Brain pericyte (primary cell): Measurements from ENCODE around the gene APBA2.
"Not testable (repeated sequence)": the region's sequence is repeated elsewhere in the genome, so short reads cannot be mapped to it uniquely, and the experiment has no call there.

Experiments
- DNase-seq: peaks from one replicate; pipeline ENCODE4 v3.0.0-alpha.2; 2012; ENCODE audit warnings: low read depth, low spot score

APBA2 gene

DNA sequence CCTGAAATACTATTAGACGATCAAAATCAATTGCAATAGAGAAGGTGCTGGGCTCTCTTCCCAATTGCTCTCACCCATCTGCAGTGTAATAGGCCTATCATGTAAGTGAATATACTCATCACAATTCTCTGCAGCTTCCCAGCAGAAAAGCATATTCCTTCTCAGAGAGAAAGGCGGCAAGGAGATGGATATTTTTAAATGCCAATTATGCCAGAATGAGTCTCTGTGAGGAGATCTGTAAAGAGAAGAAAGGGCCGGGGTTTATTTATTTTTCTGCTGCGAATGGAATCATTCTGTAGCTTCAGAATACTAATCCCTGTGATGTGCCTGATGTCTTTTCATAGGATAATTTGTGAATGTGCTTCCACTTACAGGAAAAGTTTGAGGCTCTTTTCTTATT lies 112.0 kb downstream of the APBA2 start:
- DNase-seq: no peak

DNA sequence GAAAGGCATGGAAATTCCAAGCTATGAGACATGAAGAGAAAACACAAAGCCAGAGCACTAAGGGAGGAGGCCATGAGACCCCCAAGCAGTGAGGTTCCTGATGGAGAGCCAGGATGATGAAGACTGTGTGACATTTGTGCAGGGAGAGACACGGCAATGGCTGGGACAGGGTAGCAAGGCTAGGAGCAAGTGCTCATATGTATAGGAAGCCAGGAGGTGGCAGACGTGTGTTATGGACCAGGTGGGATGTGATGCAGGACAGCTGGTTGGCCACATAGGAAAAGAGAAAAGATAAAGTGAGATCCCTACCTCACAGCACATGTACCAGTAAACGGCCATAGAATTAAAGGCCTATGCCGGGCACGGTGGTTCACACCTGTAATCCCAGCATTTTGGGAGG lies 112.7 kb downstream of the APBA2 start:
- DNase-seq: no peak

DNA sequence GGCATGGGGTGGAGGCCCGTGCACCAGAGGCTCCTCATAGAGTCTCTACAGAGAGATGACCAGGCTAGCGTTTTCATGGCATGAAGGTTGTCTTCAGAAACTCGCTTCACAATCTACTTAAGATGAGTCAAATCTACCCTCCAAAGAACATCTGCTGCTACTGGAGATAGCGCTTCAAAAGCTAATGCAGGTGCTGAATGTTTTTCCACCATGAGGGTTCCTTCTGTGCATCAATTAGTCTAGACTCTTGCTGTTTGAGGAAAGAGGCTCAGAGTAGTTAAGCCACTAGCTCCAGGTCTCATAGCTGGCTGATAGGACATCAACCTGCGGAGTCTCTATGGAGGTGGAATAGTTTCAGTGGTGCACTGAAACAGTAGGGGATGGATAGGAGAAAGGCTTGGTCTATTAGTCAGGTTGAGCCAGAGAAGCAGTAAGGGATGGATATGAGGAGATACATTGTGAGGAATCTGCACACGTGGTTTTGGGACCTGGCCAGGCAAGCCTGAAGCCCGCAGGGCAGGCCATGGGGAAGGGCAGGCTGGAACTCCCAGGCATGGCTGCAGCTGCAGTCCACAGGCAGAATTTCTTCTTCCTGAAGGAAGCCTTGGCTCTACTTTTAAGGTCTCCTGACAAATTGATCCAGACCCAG lies 117.5 kb downstream of the APBA2 start:
- no peak for DNase-seq

GRCh38 chr15:29003840-29004233 lies 118.1 kb downstream of the APBA2 start:
- no peak for DNase-seq

DNA sequence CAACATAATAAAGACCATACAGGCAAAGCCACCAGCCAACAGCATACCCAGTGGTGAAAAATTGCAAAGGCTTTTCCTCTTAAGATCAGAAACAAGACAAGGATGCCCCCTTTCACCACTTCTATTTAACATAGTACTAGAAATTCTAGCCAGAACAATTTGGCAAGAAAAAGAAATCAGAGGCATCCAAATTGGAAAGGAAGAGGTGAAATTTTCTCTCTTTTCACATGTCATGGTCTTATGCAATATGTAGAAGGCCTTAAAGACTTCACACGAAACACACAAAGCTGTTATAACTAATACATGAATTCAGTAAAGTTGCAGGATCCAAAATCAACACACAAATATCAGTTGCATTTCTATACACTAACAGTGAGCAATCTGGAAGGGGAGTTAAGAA lies 120.2 kb downstream of the APBA2 start:
- DNase-seq: no peak

DNA sequence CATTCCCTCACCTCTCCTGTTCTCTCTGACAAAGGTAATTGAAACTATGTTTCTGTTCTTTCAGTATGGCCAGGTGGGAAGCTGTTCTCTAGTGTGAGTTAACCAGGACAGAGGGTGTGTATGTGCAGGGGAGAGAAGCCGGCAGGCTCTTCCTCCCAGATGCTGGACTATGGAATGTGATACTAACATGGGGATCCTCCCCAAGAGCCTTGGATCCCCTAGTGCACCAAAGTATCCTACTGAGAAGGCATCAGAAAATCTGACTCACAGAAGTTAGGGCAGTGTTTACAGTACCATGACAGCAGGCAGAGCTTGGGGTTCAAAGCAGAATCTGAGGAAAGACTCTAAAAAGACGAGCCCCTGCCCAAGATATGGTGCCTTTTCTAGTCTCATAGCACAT lies 123.1 kb downstream of the APBA2 start:
- no peak for DNase-seq

DNA sequence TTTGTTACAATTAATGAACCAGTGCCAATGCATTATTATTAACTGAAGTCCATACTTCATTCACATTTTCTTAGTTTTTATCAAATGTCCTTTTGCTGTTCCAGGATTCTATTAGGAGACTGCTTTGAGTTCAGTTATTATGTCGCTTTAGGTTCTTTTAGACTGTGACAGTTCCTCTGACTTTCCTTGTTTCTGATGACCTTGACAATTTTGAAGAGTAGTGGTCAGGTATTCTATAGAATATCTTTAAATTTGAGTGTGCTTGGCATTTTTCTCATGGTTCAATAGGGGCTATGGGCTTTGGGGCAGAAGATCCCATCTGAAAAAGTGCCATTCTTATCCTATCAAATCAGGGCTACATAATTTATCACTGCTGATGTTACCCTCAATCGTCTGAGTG lies 126.3 kb downstream of the APBA2 start:
- DNase-seq: no peak

- no peak for DNase-seq
Observed at GRCh38 chr15:29014493-29014892, 128.7 kb downstream of the APBA2 start.

DNA sequence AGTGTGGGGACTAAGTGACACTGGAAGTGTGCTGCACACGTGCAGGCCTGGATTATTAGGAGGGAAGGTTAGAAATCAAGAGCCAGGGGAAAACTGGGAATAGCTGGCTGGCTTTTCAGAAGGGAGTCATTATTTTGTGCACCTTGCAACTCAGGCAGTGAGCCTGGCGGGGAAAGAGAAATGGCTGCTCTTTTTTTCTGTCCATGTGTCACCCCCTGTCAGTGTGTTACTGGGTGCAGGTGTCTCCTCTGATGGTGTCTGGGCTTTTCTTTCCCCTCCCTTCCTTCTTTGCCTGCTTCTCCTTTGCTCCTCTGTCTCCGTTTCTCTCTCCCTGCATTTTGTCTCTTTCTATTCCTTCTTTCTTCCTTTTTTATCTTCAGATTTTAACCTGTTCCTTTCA lies 130.7 kb downstream of the APBA2 start:
- no peak for DNase-seq

DNA sequence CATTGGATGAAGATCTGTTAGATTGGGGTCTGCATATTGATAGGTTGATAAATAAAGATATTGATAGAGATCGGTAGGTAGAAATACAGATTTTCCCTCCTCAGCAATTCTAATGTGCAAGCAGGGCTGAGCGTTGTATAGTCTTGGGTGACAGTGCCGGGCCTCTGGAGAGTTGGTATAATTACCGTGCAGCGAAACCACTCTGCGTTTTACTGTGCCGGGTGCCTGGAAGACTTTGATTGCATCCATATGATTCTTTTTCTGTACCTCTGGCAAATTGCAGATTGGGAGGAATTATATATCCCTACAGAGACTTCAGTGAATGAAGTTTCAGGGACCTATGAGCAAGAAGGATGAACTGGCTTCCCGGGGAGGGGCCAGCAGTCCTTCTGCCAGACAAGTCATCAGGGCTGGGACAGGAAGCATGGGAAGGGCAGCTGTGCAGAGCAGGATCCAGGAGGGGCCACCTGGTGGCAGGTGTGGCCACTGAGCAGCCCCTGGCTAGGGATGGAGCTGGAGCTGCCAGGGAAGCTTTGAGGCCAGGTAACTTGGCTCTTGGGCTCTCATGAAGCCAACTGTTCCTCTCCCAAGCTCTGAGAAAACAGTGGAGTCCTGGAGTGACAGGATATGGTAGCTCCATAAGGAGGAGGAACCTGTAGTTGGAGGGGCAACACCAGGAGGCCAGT lies 132.5 kb downstream of the APBA2 start:
- no peak for DNase-seq

DNA sequence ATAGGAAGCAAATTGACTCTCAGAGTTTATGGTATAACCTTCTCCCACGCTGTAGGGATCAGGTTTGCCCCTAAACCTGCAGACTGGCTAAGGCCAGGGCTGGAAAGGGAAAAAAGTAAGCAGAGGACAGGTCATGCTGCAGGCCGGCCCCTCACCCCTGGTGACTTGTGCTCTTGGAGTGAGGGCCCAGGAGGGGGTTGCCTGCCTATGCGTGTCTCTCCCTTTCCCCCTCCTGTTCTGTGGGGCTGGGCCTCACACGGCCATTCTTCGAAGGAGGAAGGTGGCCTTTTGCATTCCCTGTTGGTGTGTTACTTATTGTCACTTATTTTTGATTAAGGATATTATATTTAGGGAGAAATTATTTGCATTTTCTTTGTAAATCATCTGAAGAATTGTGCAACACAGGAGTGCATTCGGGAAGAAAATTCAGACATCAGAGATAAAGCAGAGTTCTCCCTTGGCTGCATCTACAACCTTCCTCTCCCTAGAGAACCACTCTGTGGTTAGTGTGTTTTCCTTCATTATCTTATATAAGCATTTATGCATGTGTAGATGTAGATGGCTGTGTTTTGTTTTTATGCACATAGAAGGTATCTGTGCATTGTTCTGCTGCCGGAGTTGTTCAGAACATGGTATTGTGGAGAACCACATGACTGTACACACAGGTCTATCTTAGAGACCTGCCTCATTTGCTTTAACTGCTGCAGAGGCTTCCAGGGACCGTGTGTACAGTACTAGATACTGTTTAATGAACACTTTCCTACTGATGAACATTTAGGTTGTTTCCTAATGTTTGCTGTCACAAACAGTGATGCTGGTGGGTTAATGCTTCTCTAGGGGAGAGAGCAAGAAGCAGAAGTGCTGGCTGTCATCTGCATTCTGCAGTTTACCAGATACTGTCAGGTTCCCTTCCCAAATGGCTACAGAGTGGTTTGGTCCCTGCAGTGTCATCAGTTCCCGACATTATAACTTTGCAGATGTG lies 133.5 kb downstream of the APBA2 start:
- no peak for DNase-seq

DNA sequence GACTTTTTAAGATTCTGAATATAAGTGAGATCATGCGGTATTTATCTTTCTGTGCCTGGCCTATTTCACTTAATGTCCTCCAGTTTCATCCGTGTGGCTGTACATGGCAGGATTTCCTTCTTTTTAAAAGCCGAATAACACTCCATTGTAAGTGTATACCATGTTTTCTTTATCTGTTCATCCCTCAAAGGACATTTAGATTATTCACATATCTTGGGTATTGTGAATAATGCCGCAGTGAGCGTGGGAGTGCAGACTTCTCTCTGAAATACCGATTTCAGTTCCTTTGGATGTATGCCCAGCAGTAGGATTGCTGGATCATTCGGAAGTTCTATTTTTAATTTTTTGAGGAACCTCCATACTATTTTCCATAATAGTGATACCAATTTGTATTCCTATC lies 136.1 kb downstream of the APBA2 start:
- DNase-seq: no peak

- no peak for DNase-seq
Observed at GRCh38 chr15:29024662-29025061, 138.9 kb downstream of the APBA2 start.

DNA sequence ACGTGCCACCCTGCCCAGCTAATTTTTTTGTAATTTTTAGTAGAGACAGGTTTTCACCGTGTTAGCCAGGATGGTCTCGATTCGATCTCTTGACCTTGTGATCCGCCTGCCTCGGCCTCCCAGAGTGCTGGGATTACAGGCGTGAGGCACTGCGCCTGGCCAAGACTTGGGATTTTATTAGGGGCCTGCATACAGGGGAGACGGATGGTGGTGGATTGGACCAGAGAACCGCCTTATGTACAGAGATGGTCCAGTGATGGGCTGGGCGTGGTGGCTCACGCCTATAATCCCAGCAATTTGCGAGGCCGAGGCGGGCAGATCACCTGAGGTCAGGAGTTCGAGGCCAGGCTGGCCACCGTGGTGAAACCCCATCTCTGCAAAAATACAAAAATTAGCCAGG lies 139.6 kb downstream of the APBA2 start:
- not testable (repeated sequence) for DNase-seq

GRCh38 chr15:29028158-29028557 lies 142.4 kb downstream of the APBA2 start:
- DNase-seq: not testable (repeated sequence)

GRCh38 chr15:29029651-29030195 lies 143.9 kb downstream of the APBA2 start:
- DNase-seq: no peak

- no peak for DNase-seq
Observed at GRCh38 chr15:29031502-29032228, 145.9 kb downstream of the APBA2 start.

GRCh38 chr15:29032229-29032625 lies 146.5 kb downstream of the APBA2 start:
- DNase-seq: no peak

DNA sequence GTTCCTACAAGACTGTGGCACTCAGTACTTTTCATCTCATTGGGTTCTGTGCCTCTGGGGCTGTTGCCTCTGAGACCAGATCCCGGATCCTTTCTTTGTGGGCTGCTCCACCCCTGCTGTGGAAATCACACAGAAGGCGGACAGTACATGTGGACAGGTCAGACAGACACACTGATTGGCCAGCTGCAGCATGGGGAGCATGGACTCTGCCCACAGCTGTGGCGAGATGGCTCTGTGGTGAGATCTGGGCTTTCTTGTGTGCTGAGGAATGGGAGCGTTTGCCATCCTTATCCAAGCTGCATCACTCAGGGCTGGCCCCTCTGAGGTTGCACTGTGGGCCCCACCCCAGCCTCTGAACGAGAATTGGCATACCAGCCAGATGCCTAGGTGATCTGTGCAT lies 147.0 kb downstream of the APBA2 start:
- no peak for DNase-seq

DNA sequence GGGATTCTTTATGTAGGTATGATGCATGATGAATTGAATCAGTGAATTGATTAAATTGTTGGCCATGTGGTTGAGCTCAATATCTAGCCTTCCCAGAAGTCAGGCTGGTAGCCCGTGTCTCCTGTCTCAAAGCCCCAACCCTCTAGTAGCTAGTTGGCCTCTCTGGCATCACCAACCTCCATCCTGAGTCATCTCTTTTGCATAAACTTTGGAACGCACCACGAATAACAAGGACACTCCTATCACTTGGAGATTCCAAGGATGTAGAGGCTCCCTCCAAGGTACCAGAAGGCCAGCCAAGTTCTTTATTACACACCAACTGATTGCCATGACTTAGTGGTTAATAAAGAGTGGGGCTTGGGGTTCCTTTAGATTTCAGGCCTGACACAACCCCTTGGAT lies 148.4 kb downstream of the APBA2 start:
- DNase-seq: no peak

DNA sequence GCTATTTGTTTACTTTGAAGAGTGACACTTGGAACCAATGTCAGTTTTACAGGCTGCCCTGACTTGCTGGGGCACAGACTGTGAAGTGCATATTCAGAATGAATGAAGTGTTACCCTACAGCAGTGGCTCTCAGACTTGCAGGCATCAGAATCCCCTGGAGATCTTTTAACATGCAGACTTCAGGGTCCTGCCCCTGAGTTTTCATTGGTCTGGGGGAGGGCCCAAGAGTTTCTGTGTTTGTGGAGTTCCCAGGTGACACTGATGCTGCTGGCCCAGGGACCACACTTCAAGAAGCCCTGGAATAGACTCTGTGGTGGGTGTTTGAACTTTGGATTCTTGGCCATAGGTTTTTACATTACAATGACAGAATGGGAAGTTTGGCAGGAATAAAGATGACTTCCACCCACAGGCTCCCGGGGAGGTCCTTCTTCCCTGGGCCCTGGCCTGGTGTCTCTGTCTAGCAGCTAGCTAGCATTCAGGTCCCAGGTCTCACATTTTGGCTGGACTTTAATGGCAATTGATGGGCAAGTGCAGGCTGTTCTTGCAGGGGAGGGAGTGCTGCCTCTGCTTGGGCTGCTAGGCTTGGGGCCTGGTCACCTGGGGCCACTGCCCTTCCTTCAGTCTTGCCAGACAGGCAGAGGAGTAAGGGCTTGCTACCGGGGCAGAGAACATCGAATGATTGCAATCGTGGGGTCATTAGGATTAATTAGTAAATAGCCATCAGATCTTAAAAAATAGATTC lies 149.0 kb downstream of the APBA2 start:
- no peak for DNase-seq
